ENCODE results near the gene THBS1. TPM values are rescaled to one million over a fixed set of nuclear protein-coding genes. Genes with fewer than 3 reads are reported as not detected.

THBS1 gene
- total and polyA plus RNA-seq, 8 donors, result 126 to 570 (median 178) TPM

GRCh38 chr15:39624806-39625205 is 43.9 kb downstream of the THBS1 start:
- TF ChIP-seq, protein P1, sequence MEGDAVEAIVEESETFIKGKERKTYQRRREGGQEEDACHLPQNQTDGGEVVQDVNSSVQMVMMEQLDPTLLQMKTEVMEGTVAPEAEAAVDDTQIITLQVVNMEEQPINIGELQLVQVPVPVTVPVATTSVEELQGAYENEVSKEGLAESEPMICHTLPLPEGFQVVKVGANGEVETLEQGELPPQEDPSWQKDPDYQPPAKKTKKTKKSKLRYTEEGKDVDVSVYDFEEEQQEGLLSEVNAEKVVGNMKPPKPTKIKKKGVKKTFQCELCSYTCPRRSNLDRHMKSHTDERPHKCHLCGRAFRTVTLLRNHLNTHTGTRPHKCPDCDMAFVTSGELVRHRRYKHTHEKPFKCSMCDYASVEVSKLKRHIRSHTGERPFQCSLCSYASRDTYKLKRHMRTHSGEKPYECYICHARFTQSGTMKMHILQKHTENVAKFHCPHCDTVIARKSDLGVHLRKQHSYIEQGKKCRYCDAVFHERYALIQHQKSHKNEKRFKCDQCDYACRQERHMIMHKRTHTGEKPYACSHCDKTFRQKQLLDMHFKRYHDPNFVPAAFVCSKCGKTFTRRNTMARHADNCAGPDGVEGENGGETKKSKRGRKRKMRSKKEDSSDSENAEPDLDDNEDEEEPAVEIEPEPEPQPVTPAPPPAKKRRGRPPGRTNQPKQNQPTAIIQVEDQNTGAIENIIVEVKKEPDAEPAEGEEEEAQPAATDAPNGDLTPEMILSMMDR (IDR thresholded peaks at IDR 0.05), result no peak
- ATAC-seq (peak; percentile 91), DNase-seq (peak in 1 of 4 donors; percentile 55)
- no peaks in the 10 kb centered on the region for H3K27me3 ChIP-seq
- H3K9me3 ChIP-seq, result no peaks in the 10 kb centered on the region
- peaks cover 2 to 29% of the 10 kb centered on the region in 2 donors for H3K4me1 ChIP-seq
- H3K27ac ChIP-seq, result peak overlapping the region; percentile 36 to 66
- H3K36me3 ChIP-seq, result no peaks in the 10 kb centered on the region
- H3K4me3 ChIP-seq, result no peak overlapping the region
- intact Hi-C loops (cut with DNase I), result no loop called here

- Histone ChIP-seq H3K27me3 (no peaks in the 10 kb centered on the region), H3K4me3 (no peak overlapping the region), H3K27ac (peak overlapping the region; percentile 36 to 66), H3K9me3 (no peaks in the 10 kb centered on the region), H3K36me3 (no peaks in the 10 kb centered on the region), H3K4me1 (peaks cover 2 to 30% of the 10 kb centered on the region in 2 donors)
- no peak for ATAC-seq
- TF ChIP-seq, protein P1 (IDR thresholded peaks at IDR 0.05), result no peak
- intact Hi-C loops (cut with DNase I), result no loop called here
- no peak for DNase-seq
These were observed 44.6 kb downstream of the THBS1 start for GRCh38 chr15:39625451-39625850.

GRCh38 chr15:39625856-39626255 is 45.0 kb downstream of the THBS1 start:
- Histone ChIP-seq H3K9me3 (no peaks in the 10 kb centered on the region), H3K36me3 (no peaks in the 10 kb centered on the region), H3K4me3 (no peak overlapping the region), H3K27me3 (no peaks in the 10 kb centered on the region), H3K4me1 (peaks cover 2 to 30% of the 10 kb centered on the region in 2 donors), H3K27ac (peak overlapping the region in 1 of 2 donors; percentile 66)
- DNase-seq, result no peak
- no peak for ATAC-seq
- TF ChIP-seq, protein P1 (IDR thresholded peaks at IDR 0.05), result no peak
- intact Hi-C loops (cut with DNase I), result no loop called here

DNA sequence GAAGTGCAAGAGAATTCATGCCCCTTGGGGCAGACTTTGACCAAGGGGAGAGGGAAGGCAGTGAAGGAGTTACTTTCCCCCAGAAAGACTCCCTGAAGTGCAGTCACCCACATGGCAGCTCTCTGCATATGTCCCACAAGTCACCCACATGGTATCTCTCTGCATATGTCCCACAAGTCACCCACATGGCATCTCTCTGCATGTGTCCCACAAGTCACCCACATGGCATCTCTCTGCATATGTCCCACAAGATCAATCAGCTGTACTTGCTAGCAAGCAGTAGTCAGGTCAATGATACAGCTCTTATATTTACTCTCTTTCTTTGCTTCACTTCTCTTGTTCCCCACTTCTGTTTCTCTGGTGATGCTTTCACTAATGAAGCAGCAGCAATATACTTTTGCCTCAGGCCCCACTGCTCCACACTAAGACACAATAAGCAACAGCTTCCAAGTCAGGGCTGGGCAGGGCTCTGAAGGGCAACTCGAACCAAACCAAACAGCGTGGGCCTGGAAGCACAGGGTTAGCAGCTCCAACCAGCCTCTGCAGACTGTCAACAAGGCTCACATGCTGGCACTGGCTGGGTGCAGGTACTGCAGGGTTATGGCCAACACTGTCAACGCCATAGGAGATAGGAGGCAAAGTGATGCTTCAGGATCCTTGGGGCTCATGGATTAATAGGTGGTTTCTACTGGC is 46.7 kb downstream of the THBS1 start:
- H3K36me3 ChIP-seq, result no peaks in the 10 kb centered on the region
- no peak for ATAC-seq
- no peaks in the 10 kb centered on the region for H3K9me3 ChIP-seq
- peaks cover 2 to 30% of the 10 kb centered on the region in 2 donors for H3K4me1 ChIP-seq
- no peaks in the 10 kb centered on the region for H3K27me3 ChIP-seq
- TF ChIP-seq, protein P1 (IDR thresholded peaks at IDR 0.05), result no peak
- no peak for DNase-seq
- H3K4me3 ChIP-seq, result no peak overlapping the region
- H3K27ac ChIP-seq, result no peak overlapping the region
- intact Hi-C loops (cut with DNase I), result no loop called here

GRCh38 chr15:39628144-39628508 is 47.2 kb downstream of the THBS1 start:
- intact Hi-C loops (cut with DNase I), result no loop called here
- no peak for ATAC-seq
- Histone ChIP-seq H3K36me3 (no peaks in the 10 kb centered on the region), H3K27me3 (no peaks in the 10 kb centered on the region), H3K4me1 (peaks cover 2 to 30% of the 10 kb centered on the region in 2 donors), H3K27ac (no peak overlapping the region), H3K9me3 (no peaks in the 10 kb centered on the region), H3K4me3 (no peak overlapping the region)
- DNase-seq, result no peak
- TF ChIP-seq, protein P1 (IDR thresholded peaks at IDR 0.05), result no peak

All from left lung (tissue), 10 donors.